GM20000 (cell line): ENCODE results near the gene TBC1D21.

Experiments used
- DNase-seq: peaks from one replicate; pipeline ENCODE4 v3.0.0; 2012; ENCODE audit warnings: low spot score
- CTCF ChIP-seq: IDR thresholded peaks from 2 replicates; pipeline ENCODE4 v1.5.1; 2012; ENCODE audit warnings: mild to moderate bottlenecking, control low read depth; ENCODE audit errors: extremely low read depth, missing control alignments

TBC1D21 gene

GRCh38 chr15:73873456-73873855 is at the start of gene TBC1D21:
Gene TBC1D21 (plus strand): TSS chr15:73873564. CDS start chr15:73873710, 146 bp downstream.
- TF ChIP-seq CTCF, result no peak
- no peak for DNase-seq

- no peak for DNase-seq
- no peak for TF ChIP-seq CTCF
Measured at GRCh38 chr15:73826711-73827251, 46.6 kb upstream of the TBC1D21 start.

GRCh38 chr15:73829523-73829922 is 43.8 kb upstream of the TBC1D21 start:
- TF ChIP-seq CTCF, result no peak
- DNase-seq, result no peak

GRCh38 chr15:73832657-73833056 is 40.7 kb upstream of the TBC1D21 start:
- TF ChIP-seq CTCF, result no peak
- no peak for DNase-seq

- TF ChIP-seq CTCF, result no peak
- no peak for DNase-seq
Measured at GRCh38 chr15:73836845-73837244, 36.5 kb upstream of the TBC1D21 start.

- no peak for DNase-seq
- no peak for TF ChIP-seq CTCF
Measured at GRCh38 chr15:73838831-73839426, 34.4 kb upstream of the TBC1D21 start.

GRCh38 chr15:73839699-73840377 is 33.5 kb upstream of the TBC1D21 start:
- no peak for DNase-seq
- no peak for TF ChIP-seq CTCF
